GM19455 (cell line): Measurements from ENCODE around the gene TMEM39B.
"Not testable (repeated sequence)": the region's sequence is repeated elsewhere in the genome, so short reads cannot be mapped to it uniquely, and the experiment has no call there.

ENCODE experiments used
- ATAC-seq: cut with Tn5 transposase; IDR thresholded peaks from one replicate; pipeline ENCODE4 v1.9.1; 2021; ENCODE audit not compliant: unreplicated experiment

Gene TMEM39B

DNA sequence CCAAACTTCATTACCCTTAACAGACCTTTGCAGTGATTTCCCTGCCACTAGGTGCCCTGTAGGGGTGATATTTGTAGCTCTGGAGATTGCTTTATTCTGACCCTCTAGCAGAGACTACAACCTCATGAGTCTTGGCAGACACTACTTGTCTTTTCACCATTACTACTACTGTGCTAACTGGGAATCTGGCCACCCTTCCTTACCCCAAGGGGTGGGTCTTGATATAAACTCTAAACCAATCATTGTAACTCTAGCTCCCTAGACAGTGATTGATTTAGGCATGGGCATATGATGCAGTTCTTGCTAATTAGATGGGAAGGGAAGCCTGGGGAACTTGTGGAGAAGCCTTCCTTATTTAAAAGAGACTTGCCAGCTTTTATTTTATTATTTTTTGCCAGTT lies 39.0 kb downstream of the TMEM39B start:
- ATAC-seq = no peak

DNA sequence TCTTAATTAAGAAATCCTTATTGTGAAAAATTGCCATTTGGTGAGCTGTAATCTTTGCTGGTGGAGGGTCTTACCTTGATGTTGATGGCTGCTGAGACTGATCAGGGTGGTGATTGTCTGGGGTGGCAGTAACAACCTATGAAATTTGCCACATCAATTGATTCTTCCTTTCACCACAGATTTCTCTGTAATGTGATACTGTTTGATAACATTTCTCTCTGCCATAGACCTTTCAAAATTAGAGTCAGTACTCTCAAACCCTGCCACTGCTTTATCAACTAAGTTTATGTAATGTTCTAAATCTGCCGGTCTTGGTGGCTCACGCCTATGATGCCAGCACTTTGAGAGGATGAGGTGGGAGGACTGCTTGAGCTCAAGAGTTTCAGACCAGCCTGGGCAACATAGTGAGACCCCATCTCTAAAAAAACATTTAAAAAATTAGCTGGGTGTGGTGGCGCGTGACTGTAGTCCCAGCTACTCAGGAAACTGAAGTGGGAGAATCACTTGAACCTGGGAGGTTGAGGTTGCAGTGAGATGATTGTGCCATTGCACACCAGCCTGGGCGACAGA lies 40.2 kb downstream of the TMEM39B start:
- ATAC-seq = no peak

DNA sequence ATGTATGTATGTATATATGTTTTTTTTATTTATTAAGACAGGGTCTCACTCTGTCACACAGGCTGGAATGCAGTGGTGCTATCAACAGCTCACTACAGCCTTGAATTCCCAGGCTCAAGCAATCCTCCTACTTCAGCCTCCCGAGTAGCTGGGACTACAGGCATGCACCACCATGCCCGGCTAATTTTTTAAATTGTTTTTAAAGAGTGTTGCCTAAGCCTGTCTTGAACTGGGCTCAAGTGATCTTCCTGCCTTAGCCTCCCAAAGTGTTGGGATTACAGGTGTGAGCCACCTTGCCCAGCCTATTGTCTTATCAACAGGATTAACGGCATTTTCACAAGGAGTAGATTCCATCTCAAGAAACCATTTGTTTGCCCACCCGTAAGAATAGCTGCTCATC lies 40.7 kb downstream of the TMEM39B start:
- not testable (repeated sequence) for ATAC-seq

DNA sequence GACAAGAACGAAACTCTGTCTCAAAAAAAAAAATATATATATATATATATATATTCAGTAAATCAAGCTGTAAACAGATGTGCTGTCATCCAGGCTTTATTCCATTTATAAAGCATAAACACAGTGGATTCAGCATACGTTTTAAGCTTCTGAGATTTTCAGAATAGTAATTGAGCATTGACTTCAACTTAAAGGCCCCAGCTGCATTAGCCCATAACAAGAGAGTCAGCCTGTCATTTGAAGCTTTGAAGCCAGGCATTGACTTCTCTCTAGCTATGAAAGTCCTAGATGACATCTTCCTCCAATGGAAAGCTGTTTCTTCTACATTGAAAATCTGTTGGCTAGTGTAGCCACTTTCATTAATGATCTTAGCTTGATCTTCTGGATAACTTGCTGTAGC lies 41.7 kb downstream of the TMEM39B start:
- no peak for ATAC-seq

DNA sequence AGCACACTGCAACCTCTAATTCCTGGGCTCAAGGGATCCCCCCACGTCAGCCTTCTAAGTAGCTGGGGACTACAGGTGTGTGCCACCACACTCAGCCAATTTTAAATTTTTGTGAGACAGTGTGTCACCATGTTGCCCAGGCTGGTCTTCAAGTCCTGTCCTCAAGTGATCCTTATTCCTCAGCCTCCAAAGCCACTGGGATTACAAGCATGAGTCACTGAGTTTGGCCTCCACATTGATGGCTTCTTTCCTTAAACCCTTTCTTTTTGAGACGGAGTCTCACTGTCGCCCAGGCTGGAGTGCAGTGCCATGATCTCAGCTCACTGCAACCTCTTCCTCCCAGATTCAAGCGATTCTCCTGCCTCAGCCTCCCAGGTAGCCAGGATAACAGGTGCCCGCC lies 42.8 kb downstream of the TMEM39B start:
- ATAC-seq = no peak

DNA sequence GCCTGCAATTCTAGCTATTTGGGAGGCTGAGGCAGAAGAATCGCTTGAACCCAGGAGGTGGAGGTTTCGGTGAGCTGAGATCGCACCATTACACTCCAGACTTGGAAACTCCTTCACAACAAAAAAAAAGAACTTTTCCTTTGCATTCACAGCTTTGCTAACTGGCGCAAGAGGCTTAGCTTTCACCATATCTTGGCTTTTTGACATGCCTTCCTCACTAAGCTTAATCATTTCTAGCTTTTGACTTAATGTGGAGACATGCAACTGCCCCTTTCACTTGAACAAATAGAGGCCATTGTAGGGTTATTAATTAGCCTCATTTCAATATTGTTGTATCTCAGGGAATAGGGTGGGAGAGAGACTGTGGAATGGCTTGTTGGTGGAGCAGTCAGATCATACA lies 43.8 kb downstream of the TMEM39B start:
- no peak for ATAC-seq

DNA sequence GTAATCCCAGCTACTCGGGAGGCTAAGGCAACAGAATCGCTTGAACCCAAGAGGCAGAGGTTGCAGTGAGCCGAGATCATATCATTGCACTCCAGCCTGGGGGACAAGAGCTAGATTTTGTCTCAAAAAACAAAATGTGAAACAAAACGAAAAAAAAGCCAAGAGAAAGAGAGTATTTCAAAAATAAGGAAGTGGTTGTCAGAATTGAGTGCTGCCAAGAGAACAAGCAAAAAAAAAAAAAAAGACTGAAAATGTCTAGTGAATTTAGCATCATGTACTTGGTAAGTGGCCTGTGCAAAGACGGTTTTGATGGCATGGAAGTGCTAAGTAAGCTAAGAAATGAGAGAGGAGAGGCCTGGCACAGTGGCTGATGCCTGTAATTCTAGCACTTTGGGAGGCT lies 49.4 kb downstream of the TMEM39B start:
- ATAC-seq = no peak

DNA sequence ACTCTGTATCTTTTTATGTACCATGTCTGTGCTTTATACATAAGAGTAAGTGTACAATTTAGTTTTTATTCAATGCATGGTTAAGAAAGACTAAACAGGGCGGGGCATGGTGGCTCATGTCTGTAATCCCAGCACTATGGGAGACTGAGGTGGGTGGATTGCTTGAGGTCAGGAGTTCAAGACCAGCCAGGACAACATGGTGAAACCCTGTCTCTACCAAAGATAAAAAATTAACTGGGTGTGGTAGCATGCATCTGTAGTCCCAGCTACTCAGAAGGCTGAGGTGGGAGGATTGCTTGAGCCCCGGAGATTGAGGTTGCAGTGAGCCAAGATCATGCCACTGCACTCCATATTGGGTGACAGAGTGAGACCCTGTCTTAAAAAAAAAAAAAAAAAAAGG lies 50.6 kb downstream of the TMEM39B start:
- not testable (repeated sequence) for ATAC-seq

DNA sequence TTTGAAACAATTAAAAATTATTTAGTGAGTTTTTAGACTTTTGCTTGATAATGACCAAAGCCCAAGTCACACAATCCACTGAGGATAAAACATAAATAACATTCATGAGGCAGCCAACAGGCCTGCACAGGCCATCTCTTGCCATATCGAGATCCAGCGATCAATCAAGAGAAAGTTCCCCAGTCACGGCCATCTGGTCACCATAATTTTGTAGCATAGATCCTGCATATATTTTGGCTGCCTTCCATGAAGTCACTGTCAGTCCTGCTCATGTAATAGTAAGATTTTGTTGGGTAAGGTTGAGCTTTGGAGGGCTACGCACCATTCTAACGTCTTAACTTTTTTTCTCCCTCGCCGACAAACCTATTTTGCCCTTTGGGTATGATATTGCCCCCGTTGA lies 52.6 kb downstream of the TMEM39B start:
- ATAC-seq = no peak

DNA sequence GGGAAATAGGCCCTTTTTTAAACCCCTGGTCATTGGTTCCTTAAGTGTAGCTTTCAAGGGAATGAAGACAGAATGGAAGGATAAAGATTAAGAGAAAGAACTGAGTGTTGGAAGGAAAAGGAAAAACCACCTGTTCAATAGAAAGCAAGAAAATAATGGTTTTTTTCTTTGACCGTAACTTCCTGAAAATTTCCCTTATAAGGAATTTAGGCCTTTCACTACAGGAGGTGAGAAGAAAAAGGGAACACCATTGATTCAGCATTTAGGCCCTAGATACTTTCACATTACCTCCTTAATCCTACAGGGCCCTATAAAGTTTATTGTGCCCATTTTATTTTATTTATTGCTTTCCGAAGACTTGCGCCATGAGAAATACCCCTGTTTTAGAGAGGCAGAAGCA lies 54.0 kb downstream of the TMEM39B start:
- no peak for ATAC-seq

DNA sequence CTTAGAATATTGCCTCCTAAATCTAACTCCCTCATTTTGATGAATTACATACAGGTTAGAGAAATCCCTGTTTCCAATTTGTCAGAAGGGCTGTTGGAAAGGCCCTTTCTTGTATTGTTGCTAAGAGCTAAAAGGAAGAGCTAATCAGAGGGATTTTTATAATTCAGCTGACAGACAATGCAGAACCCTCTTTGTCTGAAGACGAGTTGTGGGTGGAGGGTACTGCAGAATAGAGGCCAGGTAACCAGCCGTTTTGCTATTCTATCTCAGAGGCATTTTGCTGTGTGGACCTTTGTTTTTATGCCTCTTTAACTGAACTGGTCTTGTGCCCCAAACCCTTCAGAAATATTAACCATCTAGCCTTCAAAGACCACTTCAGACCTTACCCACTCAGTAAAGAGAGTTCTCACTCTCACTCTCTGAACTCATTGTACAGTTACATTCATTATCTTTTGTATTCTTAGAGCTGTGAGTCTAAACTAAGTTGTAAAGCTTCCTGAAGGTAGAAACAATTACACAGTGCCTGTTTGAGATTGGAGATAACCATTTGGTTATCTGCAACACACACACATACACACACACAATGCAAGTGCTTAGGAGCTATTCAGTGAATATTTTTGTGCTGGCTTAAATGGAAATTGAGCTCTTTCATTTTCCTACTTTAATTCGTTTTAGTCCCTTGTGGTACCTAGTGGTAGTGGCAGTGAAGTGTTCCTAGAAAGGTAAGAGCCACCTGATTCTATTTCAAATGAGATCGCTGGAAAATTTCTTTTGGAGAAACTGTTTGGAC lies 54.9 kb downstream of the TMEM39B start:
- no peak for ATAC-seq

DNA sequence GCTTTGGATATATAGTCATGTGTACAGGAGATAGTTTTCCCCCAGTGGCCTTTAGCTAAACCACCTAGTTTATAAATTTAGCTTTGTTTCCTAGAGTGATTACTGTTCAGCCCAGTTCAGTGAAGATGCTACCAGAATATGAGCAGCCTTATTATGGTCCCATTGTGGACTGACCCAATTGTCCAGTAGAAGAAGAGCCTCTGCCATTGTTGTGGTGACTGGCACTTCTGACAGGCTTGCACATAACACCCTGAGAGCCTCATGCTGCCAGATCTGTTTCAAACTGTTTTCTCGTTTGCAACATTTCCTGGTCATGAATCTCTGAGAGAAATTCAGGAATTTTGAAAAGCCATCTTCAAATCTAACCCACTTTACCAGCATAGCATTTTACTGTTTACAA lies 55.7 kb downstream of the TMEM39B start:
- no peak for ATAC-seq

DNA sequence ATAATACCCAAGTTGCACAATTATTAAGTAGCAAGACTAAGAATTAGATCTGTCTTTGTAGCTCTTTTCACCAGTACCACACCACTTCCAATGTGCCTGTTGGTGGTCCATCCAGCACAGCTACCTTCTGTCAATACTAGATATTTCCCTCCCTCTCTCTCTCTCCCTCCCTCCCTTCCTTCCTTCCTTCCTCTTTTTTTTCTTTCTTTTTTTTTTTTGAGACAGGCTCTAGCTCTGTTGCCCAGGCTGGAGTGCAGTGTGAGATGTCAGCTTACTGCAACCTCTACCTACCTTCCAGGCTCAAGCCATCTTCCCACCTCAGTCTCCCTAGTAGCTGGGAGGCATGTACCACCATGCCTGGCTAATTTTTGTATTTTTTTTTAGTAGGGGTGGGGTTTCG lies 56.2 kb downstream of the TMEM39B start:
- no peak for ATAC-seq

DNA sequence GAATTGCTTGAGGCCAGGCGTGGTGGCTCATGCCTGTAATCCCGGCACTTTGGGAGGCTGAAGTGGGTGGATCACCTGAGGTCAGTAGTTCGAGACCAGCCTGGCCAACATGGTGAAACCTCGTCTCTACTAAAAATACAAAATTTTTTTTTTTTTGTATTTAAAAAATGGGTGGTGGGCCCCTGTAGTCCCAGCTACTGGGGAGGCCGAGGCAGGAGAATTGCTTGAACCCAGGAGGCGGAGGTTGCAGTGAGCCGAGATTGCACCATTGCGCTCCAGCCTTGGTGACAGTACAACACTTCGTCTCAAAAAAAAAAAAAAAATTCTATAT lies 61.2 kb downstream of the TMEM39B start:
- not testable (repeated sequence) for ATAC-seq

DNA sequence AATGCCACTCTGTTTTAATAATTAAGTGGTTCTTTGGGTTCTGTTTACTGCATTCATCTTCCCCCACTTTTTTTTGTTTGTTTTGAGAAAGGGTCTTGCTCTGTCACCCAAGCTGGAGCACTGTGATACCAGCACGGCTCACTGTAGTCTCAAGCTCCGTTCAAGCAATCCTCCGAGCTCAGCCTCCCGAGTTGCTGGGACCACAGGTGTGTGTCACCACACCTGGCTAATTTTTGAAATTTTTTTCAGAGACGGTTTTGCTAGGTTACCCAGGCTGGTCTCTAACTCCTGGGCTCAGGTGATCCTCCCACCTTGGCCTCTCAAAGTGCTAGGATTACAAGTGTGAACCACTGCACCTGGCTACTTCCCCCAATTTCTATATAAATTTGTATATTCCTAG lies 64.4 kb downstream of the TMEM39B start:
- ATAC-seq = no peak

DNA sequence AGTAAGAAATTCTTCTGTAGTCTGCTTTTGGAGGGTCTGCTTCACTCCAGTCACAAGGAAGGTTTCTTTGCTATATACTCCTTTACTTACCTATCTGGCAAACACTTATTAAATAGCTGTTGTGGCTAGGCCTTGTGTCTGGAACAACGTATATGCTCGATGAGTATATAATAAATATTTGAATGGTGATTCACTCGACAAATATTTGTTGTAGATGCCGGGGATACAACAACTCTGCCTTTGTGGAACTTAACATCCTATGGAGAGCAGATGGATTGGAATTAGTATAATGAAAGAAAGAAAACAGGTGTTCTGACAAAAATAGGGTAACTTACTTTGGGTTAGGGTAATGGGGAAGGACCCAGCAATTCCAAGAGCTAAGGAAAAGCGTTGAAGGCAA lies 66.2 kb downstream of the TMEM39B start:
- no peak for ATAC-seq

DNA sequence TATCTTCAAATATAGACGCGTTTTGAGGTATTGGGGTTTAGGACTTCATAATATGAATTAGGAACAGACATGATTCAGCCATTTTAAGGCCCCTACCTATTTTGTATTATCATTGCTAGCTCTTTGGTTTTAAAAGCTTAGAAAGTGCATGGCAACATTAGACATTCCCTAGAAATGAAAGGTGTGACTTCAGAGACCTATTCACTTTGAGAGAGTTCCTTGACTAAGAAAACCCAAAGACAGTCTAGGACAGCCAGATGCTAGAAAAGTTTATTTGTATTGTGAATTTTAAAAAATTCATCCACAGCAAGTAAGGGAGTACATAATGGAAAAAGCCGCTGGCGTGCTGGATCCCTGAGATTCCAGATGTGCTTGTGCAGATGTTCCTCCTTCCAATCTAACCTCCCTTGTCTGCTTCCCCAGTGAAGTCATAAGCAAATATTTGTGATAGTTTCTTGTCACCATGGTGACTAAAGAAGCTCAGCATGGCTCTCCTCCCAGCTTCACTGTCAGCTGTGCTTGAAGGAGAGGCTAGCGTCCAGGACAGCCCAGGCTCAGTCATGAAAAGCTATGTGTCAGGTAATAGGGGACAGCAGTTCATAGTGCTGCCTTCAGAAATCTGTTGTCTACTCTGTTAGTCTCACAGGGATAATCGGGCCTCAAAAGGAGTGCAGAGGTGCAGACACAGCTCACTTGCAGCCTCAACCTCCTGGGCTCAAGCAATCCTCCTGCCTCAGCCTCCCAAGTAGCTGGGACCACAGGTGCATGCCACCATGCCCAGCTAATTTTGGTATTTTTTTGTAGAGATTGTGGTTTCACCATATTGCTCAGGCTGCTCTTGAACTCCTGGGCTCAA lies 69.9 kb downstream of the TMEM39B start:
- ATAC-seq = no peak

DNA sequence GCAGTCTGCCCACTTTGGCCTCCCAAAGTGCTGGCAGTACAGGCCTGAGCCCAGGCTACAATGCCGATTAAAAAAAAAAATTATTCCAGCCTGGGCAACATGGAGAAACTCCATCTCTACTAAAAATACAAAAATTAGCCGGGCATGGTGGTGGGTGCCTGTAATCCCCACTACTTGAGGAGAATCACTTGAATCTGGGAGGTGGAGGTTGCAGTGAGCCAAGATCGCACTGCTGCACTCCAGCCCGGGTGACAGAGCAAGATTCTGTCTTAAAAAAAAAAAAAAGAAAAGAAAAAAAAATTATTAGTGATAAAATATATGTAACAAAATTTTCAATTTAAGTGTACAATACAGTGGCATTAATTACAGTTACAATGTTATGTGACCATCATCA lies 70.6 kb downstream of the TMEM39B start:
- not testable (repeated sequence) for ATAC-seq

DNA sequence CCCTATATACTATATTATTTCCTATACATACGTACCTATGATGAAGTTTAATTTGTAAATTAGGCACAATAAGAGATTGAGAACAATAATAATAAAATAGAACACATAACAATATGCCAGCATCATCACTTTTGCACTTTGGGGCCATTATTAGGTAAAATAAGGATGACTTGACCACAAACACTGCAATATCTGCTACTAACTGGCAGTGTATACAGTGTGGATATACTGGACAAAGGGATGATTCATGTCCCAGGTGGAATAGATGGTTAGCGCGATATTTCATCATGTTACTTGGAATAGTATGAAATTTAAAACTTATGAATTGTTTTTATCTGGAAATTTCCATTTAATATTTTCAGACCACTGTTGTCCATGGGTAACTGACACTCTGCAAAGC lies 71.3 kb downstream of the TMEM39B start:
- no peak for ATAC-seq

DNA sequence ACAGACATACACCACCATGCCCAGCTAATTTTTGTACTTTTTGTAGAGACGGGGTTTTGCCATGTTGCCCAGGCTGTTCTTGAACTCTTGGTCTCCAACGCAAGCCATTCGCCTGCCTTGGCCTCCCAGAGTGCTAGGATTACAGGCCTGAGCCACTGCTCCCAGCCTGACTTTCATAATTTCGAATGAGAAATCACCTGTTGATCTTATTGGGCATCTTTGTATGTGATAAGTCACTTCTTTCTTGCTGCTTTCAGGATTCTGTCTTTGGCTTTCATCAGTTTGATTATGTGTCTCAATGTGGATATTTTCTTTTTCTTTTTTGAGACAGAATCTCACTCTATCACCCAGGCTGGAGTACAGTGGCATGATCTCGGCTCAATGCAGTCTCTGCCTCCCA lies 75.1 kb downstream of the TMEM39B start:
- not testable (repeated sequence) for ATAC-seq

DNA sequence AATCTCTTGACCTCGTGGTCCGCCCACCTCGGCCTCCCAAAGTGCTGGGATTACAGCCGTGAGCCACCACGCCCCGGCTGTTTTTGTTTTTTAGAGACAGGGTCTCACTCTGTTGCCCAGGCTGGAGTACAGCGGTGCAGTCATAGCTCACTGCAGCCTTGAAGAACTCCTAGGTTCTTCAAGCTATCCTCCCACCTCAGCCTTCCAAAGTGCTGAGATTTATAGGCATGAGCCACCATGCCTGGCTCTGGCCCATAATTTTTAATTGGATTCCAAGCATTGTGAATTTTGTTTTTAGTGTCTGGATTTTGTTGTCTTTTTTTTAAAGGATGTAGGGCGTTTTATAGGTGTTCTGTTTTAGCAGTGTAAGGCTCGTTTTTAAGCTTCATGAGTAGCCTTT lies 78.1 kb downstream of the TMEM39B start:
- ATAC-seq = no peak

DNA sequence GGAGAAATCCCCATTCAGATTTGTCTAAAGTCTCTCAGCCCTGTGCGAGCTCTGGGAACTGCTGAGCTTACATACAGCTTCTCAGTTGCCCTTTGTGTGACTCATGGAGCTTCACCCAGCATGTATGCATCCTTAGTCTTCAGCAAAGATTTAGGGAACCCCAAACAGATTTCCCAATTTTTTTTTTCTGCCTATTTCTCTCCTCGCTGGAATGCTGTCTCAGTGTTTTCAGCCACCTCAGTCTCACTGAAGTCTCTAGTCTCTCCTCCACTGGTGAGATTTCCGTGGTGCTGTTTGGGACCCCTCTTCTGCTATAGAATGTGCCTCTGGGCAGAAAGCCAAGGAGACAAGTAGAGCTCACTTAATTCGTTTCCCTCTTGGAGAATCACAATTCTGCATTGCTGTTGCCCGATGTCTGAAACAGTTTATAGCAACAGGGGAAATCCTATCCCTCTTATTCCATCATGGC lies 78.6 kb downstream of the TMEM39B start:
- ATAC-seq = no peak
